Epithelial cell of proximal tubule (primary cell): Measurements from ENCODE around the gene ST8SIA5. TPM values are rescaled to one million over a fixed set of nuclear protein-coding genes. Genes with fewer than 3 reads are reported as not detected.

Source experiments
- DNase-seq: peaks from one replicate; pipeline ENCODE4 v3.0.0-alpha.2; 2011; ENCODE audit warnings: low read depth
- H3K4me3 ChIP-seq: 2 replicates; pipeline ENCODE4 v1.5.1; 2011; ENCODE audit warnings: low read depth, mild to moderate bottlenecking, low read length
- total RNA-seq: library from RNA; depleted of rRNA; stranded (reverse); fragments of >200 nt; gene quantifications from 2 replicates; pipeline ENCODE4 v1.2.3, GENCODE V29; 2015
- TF ChIP-seq, protein P1 (sequence below): conservative IDR thresholded peaks from 2 replicates; pipeline ENCODE4 v1.5.1; 2012; ENCODE audit warnings: low read depth, mild to moderate bottlenecking, low read length

The ST8SIA5 gene
- total RNA-seq, 1 donor from 2014 or later: not detected

- no peak overlapping the region for H3K4me3 ChIP-seq
- TF ChIP-seq, protein P1, sequence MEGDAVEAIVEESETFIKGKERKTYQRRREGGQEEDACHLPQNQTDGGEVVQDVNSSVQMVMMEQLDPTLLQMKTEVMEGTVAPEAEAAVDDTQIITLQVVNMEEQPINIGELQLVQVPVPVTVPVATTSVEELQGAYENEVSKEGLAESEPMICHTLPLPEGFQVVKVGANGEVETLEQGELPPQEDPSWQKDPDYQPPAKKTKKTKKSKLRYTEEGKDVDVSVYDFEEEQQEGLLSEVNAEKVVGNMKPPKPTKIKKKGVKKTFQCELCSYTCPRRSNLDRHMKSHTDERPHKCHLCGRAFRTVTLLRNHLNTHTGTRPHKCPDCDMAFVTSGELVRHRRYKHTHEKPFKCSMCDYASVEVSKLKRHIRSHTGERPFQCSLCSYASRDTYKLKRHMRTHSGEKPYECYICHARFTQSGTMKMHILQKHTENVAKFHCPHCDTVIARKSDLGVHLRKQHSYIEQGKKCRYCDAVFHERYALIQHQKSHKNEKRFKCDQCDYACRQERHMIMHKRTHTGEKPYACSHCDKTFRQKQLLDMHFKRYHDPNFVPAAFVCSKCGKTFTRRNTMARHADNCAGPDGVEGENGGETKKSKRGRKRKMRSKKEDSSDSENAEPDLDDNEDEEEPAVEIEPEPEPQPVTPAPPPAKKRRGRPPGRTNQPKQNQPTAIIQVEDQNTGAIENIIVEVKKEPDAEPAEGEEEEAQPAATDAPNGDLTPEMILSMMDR: no peak
- no peak for DNase-seq
Measured at GRCh38 chr18:46748466-46748865, 8.4 kb downstream of the ST8SIA5 start.

DNA sequence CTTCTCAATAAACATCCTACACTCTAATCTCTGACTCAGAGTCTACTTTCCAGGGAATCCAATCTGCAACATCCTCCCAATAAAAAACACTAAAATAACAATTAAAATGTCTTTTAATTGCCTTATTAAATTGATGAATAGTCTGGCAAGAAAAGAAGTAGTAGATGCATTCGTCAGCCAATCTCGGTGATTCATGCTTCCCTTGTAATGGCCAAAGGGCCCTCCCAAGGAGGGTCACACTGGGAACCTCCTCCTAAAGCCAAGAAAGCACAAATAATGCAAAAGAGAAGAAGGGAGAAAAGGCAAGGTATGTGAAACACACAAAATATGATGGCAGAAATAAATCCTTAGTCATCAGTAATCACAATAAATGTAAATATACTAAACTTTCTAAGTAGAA, 16.8 kb downstream of the ST8SIA5 start:
- DNase-seq: no peak
- no peak overlapping the region for H3K4me3 ChIP-seq
- TF ChIP-seq, protein P1: no peak

DNA sequence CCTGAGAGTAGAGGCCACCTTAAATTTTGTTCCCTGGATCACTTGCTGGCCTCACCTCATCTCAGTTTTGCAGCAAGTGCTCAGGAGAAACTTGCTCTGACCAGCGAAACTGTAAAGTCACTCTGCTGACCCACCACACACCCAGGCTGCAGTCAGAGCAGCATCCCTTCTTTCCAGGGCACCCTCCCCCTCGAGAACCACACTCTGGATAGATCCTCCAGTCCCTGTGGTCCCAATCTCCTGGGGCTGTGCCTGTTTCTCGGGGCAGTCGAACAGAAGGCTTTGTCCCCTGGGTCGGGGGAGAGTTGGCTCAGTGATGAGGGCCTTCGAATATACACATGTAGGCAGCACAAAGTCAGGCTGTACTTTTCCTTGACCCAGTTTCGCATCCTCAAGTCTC, 18.4 kb downstream of the ST8SIA5 start:
- DNase-seq: no peak
- H3K4me3 ChIP-seq: no peak overlapping the region
- TF ChIP-seq, protein P1: no peak

DNA sequence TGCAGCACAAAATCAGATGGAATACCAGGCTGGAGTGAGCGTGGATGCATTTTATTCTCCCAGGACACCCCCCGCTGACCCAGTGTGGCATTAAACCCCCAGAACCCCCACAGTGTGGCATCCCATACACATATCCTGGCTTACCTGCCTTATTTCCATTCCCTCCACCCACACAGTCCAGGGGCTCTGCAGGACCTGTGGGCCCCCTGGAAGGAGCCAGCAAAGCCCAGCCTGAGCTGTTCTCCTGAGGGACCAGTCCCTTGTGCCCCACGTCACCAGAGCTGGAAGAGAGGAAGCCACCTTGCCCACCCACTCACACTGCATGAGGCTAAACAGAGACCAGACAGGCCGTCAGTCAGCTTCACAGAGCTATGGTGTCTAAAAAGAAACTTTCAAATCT, 20.1 kb downstream of the ST8SIA5 start:
- no peak for DNase-seq
- TF ChIP-seq, protein P1: no peak
- H3K4me3 ChIP-seq: no peak overlapping the region

- H3K4me3 ChIP-seq: no peak overlapping the region
- TF ChIP-seq, protein P1: no peak
- no peak for DNase-seq
Measured at GRCh38 chr18:46736135-46736534, 20.7 kb downstream of the ST8SIA5 start.

GRCh38 chr18:46734981-46735380, 21.9 kb downstream of the ST8SIA5 start:
- no peak overlapping the region for H3K4me3 ChIP-seq
- TF ChIP-seq, protein P1: no peak
- DNase-seq: no peak

GRCh38 chr18:46733872-46734271, 23.0 kb downstream of the ST8SIA5 start:
- DNase-seq: no peak
- TF ChIP-seq, protein P1: no peak
- H3K4me3 ChIP-seq: no peak overlapping the region
